Activated T-cell treated with anti-CD3 and anti-CD28 coated beads, Interleukin-2, amount 50 U/mL, for 72 hours (primary cell): ENCODE data around the gene CCDC126. TPM values are rescaled to one million over a fixed set of nuclear protein-coding genes. Genes with fewer than 3 reads are reported as not detected.
"Not testable (repeated sequence)": the region's sequence is repeated elsewhere in the genome, so short reads cannot be mapped to it uniquely, and the experiment has no call there.

Source experiments
- ATAC-seq, 2 donors: fragments of 150-1000 bp; cut with Tn5 transposase; replicated peaks in 1 of 2; 2 replicates each; pipeline ENCODE4 v1.10.0; 2021; ENCODE audit warnings: moderate library complexity in 2 of 2, mild to moderate bottlenecking in 1 of 2
- DNase-seq, 2 donors: peaks; one replicate each; pipeline ENCODE4 v3.0.0; 2021 to 2022; ENCODE audit warnings: mixed read lengths in 1 of 2
- H3K27ac Mint-ChIP-seq: one replicate; pipeline ENCODE4 v1.8.0; 2022; ENCODE audit warnings: mild to moderate bottlenecking, moderate library complexity, mixed read lengths
- H3K27me3 Mint-ChIP-seq: one replicate; pipeline ENCODE4 v1.8.0; 2022; ENCODE audit warnings: low read depth, mixed read lengths
- H3K36me3 Mint-ChIP-seq, 2 donors: one replicate each; pipeline ENCODE4 v1.8.0; 2022; ENCODE audit warnings: mixed read lengths in 2 of 2, mild to moderate bottlenecking in 1 of 2; ENCODE audit not compliant: insufficient read depth in 2 of 2
- H3K4me1 Mint-ChIP-seq: one replicate; pipeline ENCODE4 v1.8.0; 2022; ENCODE audit warnings: low read depth, mixed read lengths
- H3K4me3 Mint-ChIP-seq, 2 donors: one replicate each; pipeline ENCODE4 v1.8.0; 2022; ENCODE audit warnings: mild to moderate bottlenecking in 2 of 2, mixed read lengths in 2 of 2, moderate library complexity in 2 of 2
- H3K9me3 Mint-ChIP-seq, 2 donors: one replicate each; pipeline ENCODE4 v1.8.0; 2022; ENCODE audit warnings: mixed read lengths in 2 of 2
- total RNA-seq, 2 donors: library from RNA; stranded (reverse); gene quantifications; one replicate each; pipeline ENCODE4 v1.2.3, GENCODE V29; 2022

The CCDC126 gene
- total RNA-seq, 2 donors from 2014 or later = 7.9 to 8.6 TPM

- H3K4me1 Mint-ChIP-seq = no peaks in the 10 kb centered on the region
- ATAC-seq (no peak), DNase-seq (no peak)
- H3K9me3 Mint-ChIP-seq = peaks cover 11 to 20% of the 10 kb centered on the region in 2 donors
- H3K4me3 Mint-ChIP-seq = no peak overlapping the region
- H3K27ac Mint-ChIP-seq = no peak overlapping the region
- H3K36me3 Mint-ChIP-seq = peaks cover 6 to 13% of the 10 kb centered on the region in 2 donors
- no peaks in the 10 kb centered on the region for H3K27me3 Mint-ChIP-seq
These were observed 57.3 kb downstream of the CCDC126 start for GRCh38 chr7:23654508-23654907.

DNA sequence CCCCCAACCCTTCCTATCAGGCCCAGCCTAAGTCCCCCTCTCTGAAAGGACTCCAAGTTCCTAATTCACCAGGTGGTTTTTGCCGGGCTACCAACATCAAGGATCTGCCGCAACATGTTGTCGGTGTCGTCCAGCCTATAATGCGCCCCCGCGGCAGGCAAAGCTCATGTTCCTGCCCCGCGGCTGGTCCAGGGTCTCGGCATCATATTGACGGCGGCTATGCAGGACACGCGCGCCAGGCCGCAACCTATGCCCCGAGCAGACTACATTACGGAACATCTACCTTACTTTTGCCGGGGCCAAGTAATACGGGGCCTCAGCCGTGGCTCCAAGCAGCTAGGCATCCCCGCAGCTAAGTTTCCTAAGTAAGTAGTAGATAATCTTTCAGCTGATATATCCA lies 58.3 kb downstream of the CCDC126 start:
- Mint-ChIP-seq H3K27ac (no peak overlapping the region), H3K9me3 (peaks cover 11 to 20% of the 10 kb centered on the region in 2 donors), H3K27me3 (no peaks in the 10 kb centered on the region), H3K4me3 (no peak overlapping the region), H3K4me1 (no peaks in the 10 kb centered on the region), H3K36me3 (peaks cover 7 to 13% of the 10 kb centered on the region in 2 donors)
- ATAC-seq (no peak), DNase-seq (no peak)

DNA sequence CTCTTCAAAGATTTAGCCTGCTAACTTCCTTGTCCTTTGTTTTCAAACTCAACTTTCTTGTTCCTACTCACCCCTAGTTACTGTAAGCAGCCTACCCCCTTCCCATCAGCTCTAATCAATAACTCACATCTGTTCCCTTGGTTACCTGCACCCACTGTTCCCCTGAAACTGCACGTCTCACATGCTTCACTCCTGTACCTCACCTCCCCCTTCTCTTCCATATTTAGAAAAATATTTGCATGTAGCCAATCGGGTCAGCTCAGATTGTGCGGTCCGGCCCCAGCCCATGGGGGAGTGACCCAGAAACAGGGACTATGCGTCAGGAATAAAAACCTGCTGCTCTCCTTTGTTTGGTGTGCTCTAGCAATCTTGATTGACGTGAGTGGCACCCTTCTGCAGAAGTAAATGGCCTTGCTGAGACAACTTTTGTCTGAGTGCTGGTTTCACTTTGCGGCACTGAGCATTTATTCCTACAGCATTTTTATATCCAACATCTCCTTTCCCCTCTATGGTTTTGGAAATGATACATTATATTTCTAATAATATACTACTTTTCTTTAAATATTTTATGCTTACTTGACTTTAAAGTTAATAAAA lies 61.7 kb downstream of the CCDC126 start:
- Mint-ChIP-seq H3K27ac (no peak overlapping the region), H3K4me1 (no peaks in the 10 kb centered on the region), H3K4me3 (no peak overlapping the region), H3K27me3 (no peaks in the 10 kb centered on the region), H3K9me3 (peaks cover 7 to 16% of the 10 kb centered on the region in 2 donors), H3K36me3 (peaks cover 3 to 5% of the 10 kb centered on the region in 2 donors)
- DNase-seq (no peak), ATAC-seq (no peak)

GRCh38 chr7:23661385-23661784 lies 64.2 kb downstream of the CCDC126 start:
- no peaks in the 10 kb centered on the region for H3K4me1 Mint-ChIP-seq
- H3K27ac Mint-ChIP-seq = no peak overlapping the region
- peaks cover 6 to 7% of the 10 kb centered on the region in 2 donors for H3K9me3 Mint-ChIP-seq
- DNase-seq = no peak
- H3K4me3 Mint-ChIP-seq = no peak overlapping the region
- no peaks in the 10 kb centered on the region for H3K27me3 Mint-ChIP-seq
- ATAC-seq = no peak
- peaks cover 1 to 3% of the 10 kb centered on the region in 2 donors for H3K36me3 Mint-ChIP-seq

- no peak for ATAC-seq
- Mint-ChIP-seq H3K27ac (no peak overlapping the region), H3K4me3 (no peak overlapping the region), H3K9me3 (peaks cover 3% of the 10 kb centered on the region in 2 donors), H3K4me1 (no peaks in the 10 kb centered on the region), H3K27me3 (no peaks in the 10 kb centered on the region), H3K36me3 (peaks cover 1 to 3% of the 10 kb centered on the region in 2 donors)
- DNase-seq = no peak
These were observed 65.2 kb downstream of the CCDC126 start for GRCh38 chr7:23662124-23662983.

DNA sequence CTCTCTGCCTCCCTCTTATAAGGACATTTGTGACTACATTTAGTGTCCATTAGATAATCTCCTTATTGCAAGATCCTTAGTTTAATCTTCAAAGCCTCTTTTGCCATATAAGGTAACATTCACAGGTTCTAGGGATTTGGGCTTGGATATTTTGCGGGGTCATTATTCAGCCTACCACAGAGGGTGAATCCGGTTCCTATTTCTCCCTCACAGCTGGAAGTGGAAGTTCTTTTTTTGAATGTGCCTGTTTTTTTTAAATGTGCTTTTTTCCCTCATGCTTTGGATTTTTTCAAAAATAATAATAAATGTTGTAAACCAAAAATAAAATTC lies 65.8 kb downstream of the CCDC126 start:
- Mint-ChIP-seq H3K4me1 (no peaks in the 10 kb centered on the region), H3K9me3 (peaks cover 3% of the 10 kb centered on the region in 2 donors), H3K4me3 (no peak overlapping the region), H3K36me3 (peaks cover 1 to 3% of the 10 kb centered on the region in 2 donors), H3K27me3 (no peaks in the 10 kb centered on the region), H3K27ac (no peak overlapping the region)
- DNase-seq (no peak), ATAC-seq (no peak)

DNA sequence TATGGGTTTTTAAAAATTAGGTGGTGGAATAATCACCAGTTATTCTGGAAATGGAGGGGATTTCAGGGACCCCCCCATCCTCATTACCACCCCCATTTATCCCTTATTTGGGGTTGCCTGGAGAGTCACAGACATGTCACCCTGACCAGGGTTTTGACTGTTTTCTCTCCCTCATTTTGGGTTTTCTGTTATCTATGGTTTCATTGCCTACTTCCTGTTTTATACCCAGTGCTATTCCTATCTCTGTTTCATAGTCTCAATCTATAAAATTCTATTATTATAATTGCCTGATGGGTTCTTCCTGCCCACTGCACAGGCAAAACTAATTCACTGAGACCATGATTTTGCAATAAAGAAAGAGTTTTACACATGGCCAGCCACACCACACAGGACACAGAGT lies 66.9 kb downstream of the CCDC126 start:
- Mint-ChIP-seq H3K4me1 (no peaks in the 10 kb centered on the region), H3K27ac (no peak overlapping the region), H3K9me3 (no peaks in the 10 kb centered on the region), H3K4me3 (no peak overlapping the region), H3K27me3 (no peaks in the 10 kb centered on the region), H3K36me3 (peaks cover 1% of the 10 kb centered on the region in 2 donors)
- DNase-seq (no peak), ATAC-seq (no peak)

GRCh38 chr7:23672033-23672432 lies 74.9 kb downstream of the CCDC126 start:
- no peak overlapping the region for H3K4me3 Mint-ChIP-seq
- peaks cover 14% of the 10 kb centered on the region for H3K27me3 Mint-ChIP-seq
- DNase-seq = no peak
- H3K4me1 Mint-ChIP-seq = no peaks in the 10 kb centered on the region
- H3K27ac Mint-ChIP-seq = no peak overlapping the region
- ATAC-seq = no peak
- H3K36me3 Mint-ChIP-seq = no peaks in the 10 kb centered on the region
- no peaks in the 10 kb centered on the region for H3K9me3 Mint-ChIP-seq

GRCh38 chr7:23679898-23680413 lies 82.8 kb downstream of the CCDC126 start, which contains the start of gene FAM221A:
Gene FAM221A, plus strand, starts transcription at chr7:23680199. Its CDS starts 20 bp downstream, at chr7:23680219.
- H3K36me3 Mint-ChIP-seq = peaks cover 0 to 1% of the 10 kb centered on the region in 2 donors
- peaks cover 8% of the 10 kb centered on the region for H3K27me3 Mint-ChIP-seq
- peak; percentile 97 for ATAC-seq
- H3K4me3 Mint-ChIP-seq = peak within 1 kb of the TSS; percentile 85 to 95
- no peaks in the 10 kb centered on the region for H3K9me3 Mint-ChIP-seq
- peak within 1 kb of the TSS; percentile 82 for H3K27ac Mint-ChIP-seq
- peak; percentile 82 for DNase-seq
- no peaks in the 10 kb centered on the region for H3K4me1 Mint-ChIP-seq

- Mint-ChIP-seq H3K9me3 (no peaks in the 10 kb centered on the region), H3K36me3 (peaks cover 0 to 1% of the 10 kb centered on the region in 2 donors), H3K4me3 (peak overlapping the region; percentile 85 to 95), H3K27ac (peak overlapping the region; percentile 82), H3K4me1 (no peaks in the 10 kb centered on the region), H3K27me3 (peaks cover 8% of the 10 kb centered on the region)
- peak; percentile 54 to 61 for ATAC-seq
- DNase-seq = peak; percentile 26 to 50
These were observed 83.5 kb downstream of the CCDC126 start for GRCh38 chr7:23680414-23681405.

DNA sequence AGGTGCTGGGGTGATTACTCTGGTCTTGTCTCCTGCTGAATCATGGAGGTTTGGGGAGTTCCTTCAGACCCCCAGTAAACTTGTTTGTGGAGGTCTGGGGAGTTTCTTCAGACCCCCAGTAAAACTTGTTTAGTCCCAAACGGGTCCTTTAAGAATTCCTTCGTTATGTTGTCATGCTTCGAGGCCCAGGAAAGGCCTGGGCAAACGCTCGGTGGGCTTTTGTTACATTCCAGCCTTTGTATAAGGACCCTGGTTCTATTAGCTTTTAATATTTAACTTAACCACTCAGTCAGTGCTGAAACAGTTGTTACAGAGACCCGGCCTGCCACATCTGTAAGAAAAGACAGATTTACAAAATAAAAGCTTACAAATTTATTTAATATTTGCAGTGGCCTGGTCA lies 86.9 kb downstream of the CCDC126 start:
- H3K4me3 Mint-ChIP-seq, ATAC-seq, H3K27me3 Mint-ChIP-seq, H3K36me3 Mint-ChIP-seq, H3K9me3 Mint-ChIP-seq, H3K4me1 Mint-ChIP-seq, DNase-seq, H3K27ac Mint-ChIP-seq: not testable (repeated sequence)

- Mint-ChIP-seq H3K9me3 (no peaks in the 10 kb centered on the region), H3K27me3 (no peaks in the 10 kb centered on the region), H3K4me1 (no peaks in the 10 kb centered on the region), H3K27ac (no peak overlapping the region), H3K36me3 (no peaks in the 10 kb centered on the region), H3K4me3 (no peak overlapping the region)
- ATAC-seq (no peak), DNase-seq (no peak)
These were observed 88.5 kb downstream of the CCDC126 start for GRCh38 chr7:23685731-23686130.
